ENCODE data around the gene LIFR.

GRCh38 chr5:38537505-38537904 is 18.9 kb downstream of the LIFR start:
- TF ChIP-seq CTCF (IDR thresholded peaks at IDR 0.05; ENCODE audit: insufficient read depth, low read depth, low read length), result no peak
- TF ChIP-seq EZH2 (IDR thresholded peaks at IDR 0.05; ENCODE audit: insufficient read depth, low read length), result no peak
